C4-2B (cell line): Measurements from ENCODE around the gene HOXA1.
"Not testable (repeated sequence)": the region's sequence is repeated elsewhere in the genome, so short reads cannot be mapped to it uniquely, and the experiment has no call there.

Experiments
- H3K27ac ChIP-seq: fragments of 450-650 bp; 2 replicates; pipeline ENCODE4 v1.5.1; 2017
- CTCF ChIP-seq: fragments of 450-650 bp; conservative IDR thresholded peaks from 2 replicates; pipeline ENCODE4 v1.5.1; 2017; ENCODE audit warnings: mild to moderate bottlenecking
- ZFX ChIP-seq: fragments of 450-650 bp; IDR thresholded peaks from 2 replicates; pipeline ENCODE4 v1.6.1; 2017

HOXA1 gene

GRCh38 chr7:27051451-27051850, 44.3 kb downstream of the HOXA1 start:
- no peak overlapping the region for H3K27ac ChIP-seq
- TF ChIP-seq CTCF (no peak), ZFX (no peak)

- H3K27ac ChIP-seq: no peak overlapping the region
- TF ChIP-seq ZFX: no peak
- TF ChIP-seq CTCF: no peak
These were observed 47.4 kb downstream of the HOXA1 start for GRCh38 chr7:27048438-27048837.

GRCh38 chr7:27046854-27047549, 48.8 kb downstream of the HOXA1 start:
- TF ChIP-seq CTCF (no peak), ZFX (no peak)
- no peak overlapping the region for H3K27ac ChIP-seq

GRCh38 chr7:27045972-27046371, 49.8 kb downstream of the HOXA1 start:
- H3K27ac ChIP-seq: not testable (repeated sequence)

GRCh38 chr7:27045066-27045465, 50.7 kb downstream of the HOXA1 start:
- not testable (repeated sequence) for H3K27ac ChIP-seq
